Measurements from ENCODE around the gene KIF26B. TPM values are rescaled to one million over a fixed set of nuclear protein-coding genes. Genes with fewer than 3 reads are reported as not detected.

KIF26B gene
- total RNA-seq, 3 donors from 2014 or later = 0.14 to 3.2 (median 0.39) TPM

DNA sequence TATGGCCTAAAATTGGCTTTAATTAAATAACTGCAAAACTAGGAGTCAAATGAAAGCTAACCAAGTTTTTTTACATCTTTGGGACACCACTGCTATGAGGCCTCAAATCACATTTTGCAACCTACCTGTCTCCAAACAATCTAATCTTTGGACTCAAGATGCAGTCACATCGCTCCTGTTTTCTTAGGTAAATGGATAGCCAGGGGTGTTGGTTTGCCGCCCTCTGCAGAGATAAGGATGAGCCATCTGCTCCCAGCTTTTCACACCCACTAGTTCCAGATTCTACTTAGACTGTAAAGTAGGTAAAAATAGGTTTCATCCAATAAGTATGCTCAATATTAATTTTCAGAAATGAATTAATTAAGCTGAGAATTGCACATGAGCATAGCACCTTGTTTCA is 456.5 kb downstream of the KIF26B start:
- intact Hi-C loops (cut with DNase I, micrococcal nuclease) = no loop called here
- H3K4me3 ChIP-seq = no peak overlapping the region
- ATAC-seq (no peak), DNase-seq (no peak)
- no peaks in the 10 kb centered on the region for H3K36me3 ChIP-seq (ENCODE audit: low read depth)
- H3K4me1 ChIP-seq (ENCODE audit: low read depth) = no peaks in the 10 kb centered on the region
- TF ChIP-seq, protein P1, sequence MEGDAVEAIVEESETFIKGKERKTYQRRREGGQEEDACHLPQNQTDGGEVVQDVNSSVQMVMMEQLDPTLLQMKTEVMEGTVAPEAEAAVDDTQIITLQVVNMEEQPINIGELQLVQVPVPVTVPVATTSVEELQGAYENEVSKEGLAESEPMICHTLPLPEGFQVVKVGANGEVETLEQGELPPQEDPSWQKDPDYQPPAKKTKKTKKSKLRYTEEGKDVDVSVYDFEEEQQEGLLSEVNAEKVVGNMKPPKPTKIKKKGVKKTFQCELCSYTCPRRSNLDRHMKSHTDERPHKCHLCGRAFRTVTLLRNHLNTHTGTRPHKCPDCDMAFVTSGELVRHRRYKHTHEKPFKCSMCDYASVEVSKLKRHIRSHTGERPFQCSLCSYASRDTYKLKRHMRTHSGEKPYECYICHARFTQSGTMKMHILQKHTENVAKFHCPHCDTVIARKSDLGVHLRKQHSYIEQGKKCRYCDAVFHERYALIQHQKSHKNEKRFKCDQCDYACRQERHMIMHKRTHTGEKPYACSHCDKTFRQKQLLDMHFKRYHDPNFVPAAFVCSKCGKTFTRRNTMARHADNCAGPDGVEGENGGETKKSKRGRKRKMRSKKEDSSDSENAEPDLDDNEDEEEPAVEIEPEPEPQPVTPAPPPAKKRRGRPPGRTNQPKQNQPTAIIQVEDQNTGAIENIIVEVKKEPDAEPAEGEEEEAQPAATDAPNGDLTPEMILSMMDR (IDR thresholded peaks at IDR 0.05) = no peak
- no peaks in the 10 kb centered on the region for H3K9me3 ChIP-seq

DNA sequence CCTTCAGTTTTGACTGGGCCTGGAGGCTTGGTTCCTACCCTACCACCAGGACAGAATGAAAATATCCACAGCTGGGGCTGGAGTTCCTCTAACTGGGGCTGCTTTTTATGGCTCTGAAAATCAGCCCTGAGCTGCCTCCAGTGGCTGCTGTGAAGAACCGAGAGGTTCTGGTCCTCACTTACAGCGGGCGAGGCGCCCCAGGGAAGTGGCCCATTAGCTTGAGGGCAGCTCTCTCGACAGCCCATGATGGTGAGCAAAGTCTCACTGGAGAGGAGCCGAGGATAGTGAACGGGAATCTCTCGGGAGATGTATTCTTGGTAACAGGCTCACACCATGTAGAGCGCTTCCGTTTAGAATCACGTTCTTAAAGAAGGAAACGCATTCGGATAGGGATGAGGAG is 459.7 kb downstream of the KIF26B start:
- TF ChIP-seq, protein P1 (IDR thresholded peaks at IDR 0.05) = no peak
- H3K9me3 ChIP-seq = no peaks in the 10 kb centered on the region
- no peak overlapping the region for H3K4me3 ChIP-seq
- no peak for ATAC-seq
- intact Hi-C loops (cut with DNase I, micrococcal nuclease) = no loop called here
- DNase-seq = no peak
- no peaks in the 10 kb centered on the region for H3K4me1 ChIP-seq (ENCODE audit: low read depth)
- H3K36me3 ChIP-seq (ENCODE audit: low read depth) = no peaks in the 10 kb centered on the region

DNA sequence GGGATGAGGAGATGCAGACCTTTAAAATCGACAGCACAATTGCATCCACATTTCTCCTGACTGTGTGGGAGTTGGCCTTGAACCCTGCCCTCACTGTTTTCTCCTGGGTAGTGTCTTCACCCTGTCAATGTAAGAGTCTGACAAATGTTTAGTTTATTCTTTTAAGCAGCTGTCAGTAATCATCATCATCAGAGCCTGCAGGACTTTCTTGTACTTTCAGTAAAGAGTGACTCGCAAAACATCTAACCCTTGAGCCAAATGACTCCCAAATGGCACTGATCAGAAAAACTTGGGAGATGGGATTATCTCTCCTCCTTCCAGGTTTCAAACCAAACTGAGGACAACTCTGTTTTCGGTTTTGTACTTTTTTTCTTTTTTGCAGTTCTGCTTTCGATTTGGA is 460.2 kb downstream of the KIF26B start:
- TF ChIP-seq, protein P1 (IDR thresholded peaks at IDR 0.05) = no peak
- Histone ChIP-seq H3K4me1 (ENCODE audit: low read depth) (no peaks in the 10 kb centered on the region), H3K4me3 (no peak overlapping the region), H3K9me3 (no peaks in the 10 kb centered on the region), H3K36me3 (ENCODE audit: low read depth) (no peaks in the 10 kb centered on the region)
- intact Hi-C loops (cut with DNase I, micrococcal nuclease) = no loop called here
- DNase-seq (no peak), ATAC-seq (no peak)

DNA sequence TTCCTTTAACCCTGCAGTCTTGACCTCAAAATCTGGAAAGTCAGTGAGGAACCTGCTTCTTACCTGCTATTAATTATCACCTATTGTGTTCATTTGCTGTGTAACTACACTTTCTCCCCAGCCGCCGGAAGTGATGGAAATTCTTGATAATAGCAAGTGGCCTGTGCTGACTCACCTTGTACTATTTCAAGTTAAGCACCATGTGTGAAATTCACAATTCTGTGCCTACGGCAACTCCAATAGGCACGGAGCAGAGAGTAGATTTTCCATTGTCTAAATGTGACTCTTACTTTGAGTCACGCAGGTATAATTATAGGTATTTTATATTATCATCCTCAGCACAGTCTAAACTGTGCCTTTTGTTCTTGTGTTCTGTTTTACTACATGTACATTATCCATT is 466.8 kb downstream of the KIF26B start:
- DNase-seq = no peak
- Histone ChIP-seq H3K4me3 (no peak overlapping the region), H3K4me1 (ENCODE audit: low read depth) (no peaks in the 10 kb centered on the region), H3K36me3 (ENCODE audit: low read depth) (no peaks in the 10 kb centered on the region), H3K9me3 (no peaks in the 10 kb centered on the region)
- intact Hi-C loops (cut with DNase I, micrococcal nuclease) = no loop called here
- TF ChIP-seq, protein P1 (IDR thresholded peaks at IDR 0.05) = no peak
- no peak for ATAC-seq

DNA sequence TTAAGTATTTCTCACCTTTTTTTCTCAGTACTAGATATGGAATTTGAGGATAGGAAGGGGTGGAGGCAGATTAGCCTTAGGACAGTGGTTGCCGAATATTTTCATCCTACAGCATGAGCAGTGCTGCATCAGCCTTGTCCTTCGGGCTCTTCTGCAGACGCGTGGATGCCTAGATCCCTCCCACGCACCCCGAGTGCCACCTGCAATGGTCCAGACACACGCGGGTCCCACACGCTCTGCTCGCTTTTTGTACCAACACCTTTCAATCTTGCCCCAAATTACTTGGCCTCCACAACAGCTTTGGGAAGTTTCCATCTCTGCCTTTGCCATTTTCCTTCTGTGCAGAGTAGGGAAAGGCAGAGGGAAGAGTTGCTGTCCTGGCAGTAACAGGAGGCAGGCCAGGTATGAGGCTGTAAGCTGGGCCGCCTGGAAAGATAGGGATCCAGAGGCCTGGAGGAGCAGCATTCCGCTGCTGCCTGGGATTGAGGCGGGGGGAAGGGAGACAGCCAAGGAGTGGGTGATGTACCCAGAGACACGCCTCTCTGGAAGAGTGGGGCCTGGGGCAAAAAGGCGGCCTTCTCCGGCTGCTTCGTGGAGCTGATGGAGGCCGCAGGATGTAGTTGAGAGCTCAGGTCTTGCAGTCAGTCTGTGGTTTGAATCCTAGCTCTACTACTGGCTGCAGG is 467.7 kb downstream of the KIF26B start:
- no peaks in the 10 kb centered on the region for H3K36me3 ChIP-seq (ENCODE audit: low read depth)
- DNase-seq (no peak), ATAC-seq (no peak)
- no peaks in the 10 kb centered on the region for H3K9me3 ChIP-seq
- no peak overlapping the region for H3K4me3 ChIP-seq
- TF ChIP-seq, protein P1 (IDR thresholded peaks at IDR 0.05) = no peak
- H3K4me1 ChIP-seq (ENCODE audit: low read depth) = no peaks in the 10 kb centered on the region
- intact Hi-C loops (cut with DNase I, micrococcal nuclease) = no loop called here

DNA sequence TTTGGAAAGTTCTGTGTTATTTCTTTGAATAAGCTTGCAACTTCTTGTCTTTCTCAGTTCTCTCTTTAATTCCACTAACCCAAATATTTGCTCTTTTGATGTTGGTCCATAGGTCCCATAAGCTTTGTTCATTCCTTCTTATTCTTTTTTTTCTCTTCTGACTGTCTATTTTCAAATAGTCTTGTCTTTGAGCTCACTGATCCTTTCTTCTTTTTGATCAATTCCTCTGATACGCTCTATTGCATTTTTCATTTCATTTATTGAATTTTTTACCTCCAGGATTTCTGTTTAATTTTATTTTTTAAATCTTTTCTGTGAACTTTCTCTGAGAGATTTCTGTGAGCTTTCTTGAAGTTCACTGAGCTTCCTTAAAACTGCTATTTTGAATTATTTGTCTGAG is 486.6 kb downstream of the KIF26B start:
- no peaks in the 10 kb centered on the region for H3K36me3 ChIP-seq (ENCODE audit: low read depth)
- TF ChIP-seq, protein P1 (IDR thresholded peaks at IDR 0.05) = no peak

More for the DNA sequence above, 486.6 kb downstream of the KIF26B start:
- DNase-seq (no peak), ATAC-seq (no peak)
- intact Hi-C loops (cut with DNase I, micrococcal nuclease) = no loop called here
- Histone ChIP-seq H3K4me1 (ENCODE audit: low read depth) (no peaks in the 10 kb centered on the region), H3K9me3 (peaks cover 15% of the 10 kb centered on the region), H3K4me3 (no peak overlapping the region)
